Measurements from ENCODE around the gene PIH1D1. TPM values are rescaled to one million over a fixed set of nuclear protein-coding genes. Genes with fewer than 3 reads are reported as not detected.

PIH1D1 gene
- 100 to 1,000 TPM in 3 of 4 donors, 10 to 100 TPM in 1; 79.6 to 144 (median 118) TPM for total RNA-seq

DNA sequence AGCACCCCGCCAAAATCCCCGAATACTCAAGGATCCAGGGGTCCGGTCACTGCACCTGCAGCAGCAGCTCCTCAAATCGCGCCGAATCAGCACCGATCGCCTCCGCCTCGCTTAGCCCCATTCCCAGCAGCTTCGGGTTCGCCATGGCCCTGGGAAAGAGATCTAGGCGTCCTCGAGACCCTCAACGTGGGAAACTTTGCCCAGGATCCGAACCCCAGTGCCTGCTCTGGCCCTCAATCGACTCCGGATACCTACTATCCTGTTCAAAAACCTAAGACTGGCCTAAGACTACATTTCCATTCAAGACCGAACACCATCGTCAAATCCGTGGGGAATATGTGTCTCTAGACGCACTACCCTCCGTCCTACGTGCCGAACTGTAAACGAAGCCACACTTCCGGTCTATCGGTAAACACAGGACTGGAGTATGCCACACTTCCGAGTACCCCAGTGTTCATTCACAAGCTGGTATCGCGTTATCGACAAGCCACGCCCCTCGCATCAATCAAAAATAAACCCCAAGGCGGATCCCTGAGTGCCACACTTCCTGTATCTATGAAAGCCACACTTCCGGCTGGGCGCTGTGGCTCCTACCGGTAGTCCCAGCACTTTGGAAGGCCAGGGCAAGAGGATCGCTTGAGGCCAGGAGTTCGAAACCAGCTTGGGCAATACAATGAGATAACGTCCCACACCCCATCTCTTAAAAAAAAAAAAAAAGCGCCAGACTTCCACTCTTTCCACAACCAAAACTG lies at the start of gene PIH1D1:
PIH1D1 (minus strand) TSS at position 385 of the 752 bp plus-strand sequence; CDS start at position 145, 240 bp downstream.
- DNase-seq (ENCODE audit: low spot score in 2 of 2), result peak; percentile 99
- TF ChIP-seq POLR2A (IDR thresholded peaks at IDR 0.05), result no peak
- TF ChIP-seq, protein P1, sequence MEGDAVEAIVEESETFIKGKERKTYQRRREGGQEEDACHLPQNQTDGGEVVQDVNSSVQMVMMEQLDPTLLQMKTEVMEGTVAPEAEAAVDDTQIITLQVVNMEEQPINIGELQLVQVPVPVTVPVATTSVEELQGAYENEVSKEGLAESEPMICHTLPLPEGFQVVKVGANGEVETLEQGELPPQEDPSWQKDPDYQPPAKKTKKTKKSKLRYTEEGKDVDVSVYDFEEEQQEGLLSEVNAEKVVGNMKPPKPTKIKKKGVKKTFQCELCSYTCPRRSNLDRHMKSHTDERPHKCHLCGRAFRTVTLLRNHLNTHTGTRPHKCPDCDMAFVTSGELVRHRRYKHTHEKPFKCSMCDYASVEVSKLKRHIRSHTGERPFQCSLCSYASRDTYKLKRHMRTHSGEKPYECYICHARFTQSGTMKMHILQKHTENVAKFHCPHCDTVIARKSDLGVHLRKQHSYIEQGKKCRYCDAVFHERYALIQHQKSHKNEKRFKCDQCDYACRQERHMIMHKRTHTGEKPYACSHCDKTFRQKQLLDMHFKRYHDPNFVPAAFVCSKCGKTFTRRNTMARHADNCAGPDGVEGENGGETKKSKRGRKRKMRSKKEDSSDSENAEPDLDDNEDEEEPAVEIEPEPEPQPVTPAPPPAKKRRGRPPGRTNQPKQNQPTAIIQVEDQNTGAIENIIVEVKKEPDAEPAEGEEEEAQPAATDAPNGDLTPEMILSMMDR (IDR thresholded peaks at IDR 0.05), result no peak
- peak within 1 kb of the TSS; percentile 50 for H3K4me3 ChIP-seq (ENCODE audit: low read depth, poor library complexity, severe bottlenecking)
- intact Hi-C loops (cut with DNase I; ENCODE audit: low total_unique reads), result no loop called here
- WGBS, 2 donors, result 1 to 2% methylated on average over 42 of the region's 42 CpGs

DNA sequence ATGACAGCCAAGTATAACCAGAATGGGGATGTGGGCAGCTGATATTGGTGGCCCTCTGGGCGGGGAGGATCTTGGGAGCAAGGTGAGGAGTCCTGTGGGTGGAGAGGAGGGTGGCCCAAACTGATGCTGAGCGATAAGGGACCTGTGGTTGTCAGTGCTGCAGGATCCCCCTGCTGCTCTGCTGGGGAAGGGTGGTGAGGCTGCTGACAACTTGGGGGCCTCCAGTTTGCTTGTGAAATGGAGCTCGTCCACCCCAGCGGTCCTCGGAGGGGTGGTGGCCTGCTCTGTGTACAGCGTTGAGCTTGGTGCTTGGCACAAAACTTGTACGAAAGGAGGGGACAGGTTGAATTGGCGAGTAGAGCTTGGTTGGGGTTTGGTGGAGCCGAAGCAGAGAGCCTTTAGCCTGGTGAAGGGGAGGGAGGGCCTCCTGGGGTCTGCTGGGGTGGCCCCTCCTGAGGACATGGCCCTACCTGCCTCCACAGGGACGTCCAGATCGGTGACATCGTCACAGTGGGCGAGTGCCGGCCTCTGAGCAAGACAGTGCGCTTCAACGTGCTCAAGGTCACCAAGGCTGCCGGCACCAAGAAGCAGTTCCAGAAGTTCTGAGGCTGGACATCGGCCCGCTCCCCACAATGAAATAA lies 47.5 kb upstream of the PIH1D1 start:
- intact Hi-C loops (cut with DNase I; ENCODE audit: low total_unique reads), result no loop called here
- WGBS, 2 donors, result 70 to 78% methylated on average over 19 of the region's 19 CpGs
- DNase-seq (ENCODE audit: low spot score in 2 of 2), result no peak
- no peak overlapping the region for H3K4me3 ChIP-seq (ENCODE audit: low read depth, poor library complexity, severe bottlenecking)
- TF ChIP-seq, protein P1 (IDR thresholded peaks at IDR 0.05), result no peak
- TF ChIP-seq POLR2A (IDR thresholded peaks at IDR 0.05), result no peak

DNA sequence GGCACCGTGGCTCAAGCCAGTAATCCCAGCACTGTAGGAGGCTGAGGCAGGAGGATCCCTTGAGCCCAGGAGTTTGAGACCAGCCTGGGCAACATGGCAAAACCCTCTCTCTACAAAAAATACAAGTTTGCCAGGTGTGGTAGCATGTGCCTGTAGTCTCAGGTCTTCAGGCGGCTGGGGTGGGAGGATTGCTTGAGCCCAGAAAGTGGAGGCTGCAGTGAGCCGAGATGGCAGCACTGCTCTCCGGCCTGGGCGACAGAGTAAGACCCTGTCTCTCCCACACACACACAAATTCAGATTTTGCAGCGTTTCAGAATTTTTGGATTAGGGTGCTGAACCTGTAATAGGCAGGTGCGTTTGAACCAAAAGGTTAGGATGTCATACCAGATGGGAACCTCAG lies 46.9 kb upstream of the PIH1D1 start:
- DNase-seq (ENCODE audit: low spot score in 2 of 2), result no peak
- no peak overlapping the region for H3K4me3 ChIP-seq (ENCODE audit: low read depth, poor library complexity, severe bottlenecking)
- WGBS, 2 donors, result 80 to 81% methylated on average over 7 of the region's 7 CpGs
- no peak for TF ChIP-seq POLR2A (IDR thresholded peaks at IDR 0.05)
- TF ChIP-seq, protein P1 (IDR thresholded peaks at IDR 0.05), result no peak
- intact Hi-C loops (cut with DNase I; ENCODE audit: low total_unique reads), result no loop called here

DNA sequence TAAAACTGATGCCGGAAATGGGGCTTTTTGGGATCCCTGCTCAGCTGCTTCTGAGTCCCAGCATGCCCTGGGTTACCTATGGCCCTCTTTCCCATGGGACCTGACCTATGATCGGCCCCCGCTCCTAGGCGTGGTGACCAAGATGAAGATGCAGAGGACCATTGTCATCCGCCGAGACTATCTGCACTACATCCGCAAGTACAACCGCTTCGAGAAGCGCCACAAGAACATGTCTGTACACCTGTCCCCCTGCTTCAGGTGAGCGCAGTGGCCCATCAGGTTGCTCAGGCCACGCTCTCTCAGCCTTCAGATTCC lies 46.1 kb upstream of the PIH1D1 start:
- no peak for DNase-seq (ENCODE audit: low spot score in 2 of 2)
- no peak for TF ChIP-seq POLR2A (IDR thresholded peaks at IDR 0.05)
- TF ChIP-seq, protein P1 (IDR thresholded peaks at IDR 0.05), result no peak
- intact Hi-C loops (cut with DNase I; ENCODE audit: low total_unique reads), result no loop called here
- 82 to 88% methylated on average over 12 of the region's 12 CpGs for WGBS, 2 donors
- no peak overlapping the region for H3K4me3 ChIP-seq (ENCODE audit: low read depth, poor library complexity, severe bottlenecking)

DNA sequence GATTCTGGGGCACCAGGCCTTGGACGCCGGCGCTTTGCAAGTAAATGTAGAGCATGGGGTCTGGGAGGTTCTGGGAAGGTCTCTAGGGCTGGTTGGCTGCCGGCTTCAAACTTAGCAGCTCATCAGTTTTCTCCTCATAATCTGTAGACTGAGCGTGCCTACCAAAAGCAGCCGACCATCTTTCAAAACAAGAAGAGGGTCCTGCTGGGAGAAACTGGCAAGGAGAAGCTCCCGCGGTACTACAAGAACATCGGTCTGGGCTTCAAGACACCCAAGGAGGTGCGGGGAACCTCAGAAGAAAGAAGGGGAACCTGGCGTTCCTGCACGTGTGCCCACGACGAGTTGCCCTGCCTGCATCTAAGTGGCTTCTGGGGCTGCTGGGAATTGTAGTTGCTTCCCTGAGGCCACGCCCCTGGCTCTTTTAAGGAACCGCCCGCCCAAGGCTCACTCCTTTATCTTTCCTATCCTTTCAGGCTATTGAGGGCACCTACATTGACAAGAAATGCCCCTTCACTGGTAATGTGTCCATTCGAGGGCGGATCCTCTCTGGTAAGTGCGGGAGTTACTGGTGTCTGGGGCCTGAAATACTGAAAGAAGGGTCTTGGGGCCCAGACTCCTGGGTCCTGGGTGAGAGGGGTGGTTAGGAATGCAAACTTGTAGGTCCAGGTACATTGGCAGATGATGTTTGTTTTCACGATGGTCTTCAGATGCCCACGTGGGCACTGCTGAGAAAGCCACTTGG lies 45.6 kb upstream of the PIH1D1 start:
- peak; percentile 74 to 92 for DNase-seq (ENCODE audit: low spot score in 2 of 2)
- peak overlapping the region; percentile 68 for H3K4me3 ChIP-seq (ENCODE audit: low read depth, poor library complexity, severe bottlenecking)
- TF ChIP-seq, protein P1 (IDR thresholded peaks at IDR 0.05), result no peak
- TF ChIP-seq POLR2A (IDR thresholded peaks at IDR 0.05), result no peak
- intact Hi-C loops (cut with DNase I; ENCODE audit: low total_unique reads), result no loop called here
- 14% methylated on average over 22 of the region's 22 CpGs for WGBS, 2 donors
